IPS DF 6.9 (cell line): ENCODE measurements around the gene TOMM22.

Experiments
- DNase-seq: peaks from one replicate; pipeline ENCODE4 v3.0.0-alpha.2; 2013; ENCODE audit warnings: low read depth, low spot score
- H3K27ac ChIP-seq: one replicate; pipeline ENCODE4 v1.5.1; 2013; ENCODE audit warnings: low read length, control low read depth
- H3K27me3 ChIP-seq: 2 replicates; pipeline ENCODE4 v1.6.1; 2013; ENCODE audit warnings: mild to moderate bottlenecking, low read length; ENCODE audit not compliant: control insufficient read depth, insufficient read depth
- H3K36me3 ChIP-seq: 2 replicates; pipeline ENCODE4 v1.6.1; 2013; ENCODE audit warnings: low read length; ENCODE audit not compliant: control insufficient read depth, insufficient read depth
- H3K4me1 ChIP-seq: 2 replicates; pipeline ENCODE4 v1.6.1; 2013; ENCODE audit warnings: low read length; ENCODE audit not compliant: control insufficient read depth, insufficient read depth
- H3K4me3 ChIP-seq: 2 replicates; pipeline ENCODE4 v1.5.1; 2013; ENCODE audit warnings: mild to moderate bottlenecking, low read length
- H3K9me3 ChIP-seq: 2 replicates; pipeline ENCODE4 v1.6.1; 2013; ENCODE audit warnings: low read length, inconsistent platforms; ENCODE audit not compliant: control insufficient read depth, insufficient read depth
- WGBS: extraction: QIAGEN DNeasy Blood & Tissue Kit; methylation state at CpG from one replicate; pipeline ENCODE4 v1.1.7; 2013; ENCODE audit warnings: mixed read lengths, missing lambda C conversion rate; ENCODE audit not compliant: insufficient read length, insufficient coverage; 5-methylcytosine and 5-hydroxymethylcytosine counted together

Gene TOMM22

DNA sequence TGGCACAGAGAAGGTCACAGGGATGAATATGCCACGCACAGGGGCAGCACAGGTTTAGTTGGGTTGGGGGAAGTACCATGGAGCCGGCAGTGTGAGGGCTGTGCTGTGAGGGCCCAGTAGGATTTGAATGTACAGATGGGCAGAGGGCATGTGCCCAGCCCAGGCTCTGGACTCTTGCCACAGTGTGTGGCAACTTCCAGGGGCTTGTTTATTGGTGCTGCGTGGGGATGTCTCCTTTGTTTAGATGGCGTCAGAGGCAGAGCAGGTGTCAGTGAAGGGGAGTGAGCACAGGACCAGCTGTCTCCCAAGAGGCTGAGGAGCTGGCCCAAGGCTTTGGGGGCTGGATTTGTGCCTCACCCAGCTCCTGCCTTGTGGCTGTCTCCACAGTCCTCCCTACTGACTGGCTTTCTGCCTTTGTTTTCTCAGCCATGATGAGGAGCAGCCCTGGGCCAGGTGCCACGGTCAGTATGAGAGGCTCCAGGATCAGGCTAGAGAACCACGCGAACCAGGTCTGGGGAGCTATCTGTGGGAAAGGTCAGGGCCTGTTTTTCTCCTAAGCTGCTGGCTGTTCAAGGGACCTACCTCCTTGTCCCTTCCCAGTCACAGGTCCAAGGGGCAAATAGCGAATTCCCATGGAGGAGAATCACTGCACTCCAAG lies 52.1 kb downstream of the TOMM22 start:
- H3K4me3 ChIP-seq = no peak overlapping the region
- no peaks in the 10 kb centered on the region for H3K27me3 ChIP-seq
- WGBS = no CpG with 5 or more reads among the region's 8 CpGs
- H3K4me1 ChIP-seq = no peaks in the 10 kb centered on the region
- no peak for DNase-seq
- peaks cover 40% of the 10 kb centered on the region for H3K36me3 ChIP-seq
- H3K9me3 ChIP-seq = no peaks in the 10 kb centered on the region
- no peak overlapping the region for H3K27ac ChIP-seq

GRCh38 chr22:38734421-38735100 lies 52.8 kb downstream of the TOMM22 start:
- H3K4me1 ChIP-seq = no peaks in the 10 kb centered on the region
- H3K9me3 ChIP-seq = no peaks in the 10 kb centered on the region
- H3K27ac ChIP-seq = no peak overlapping the region
- no peak overlapping the region for H3K4me3 ChIP-seq
- WGBS = no CpG with 5 or more reads among the region's 13 CpGs
- no peak for DNase-seq
- H3K27me3 ChIP-seq = no peaks in the 10 kb centered on the region
- peaks cover 33% of the 10 kb centered on the region for H3K36me3 ChIP-seq
